ENCODE results near the gene SLC38A3.

DNA sequence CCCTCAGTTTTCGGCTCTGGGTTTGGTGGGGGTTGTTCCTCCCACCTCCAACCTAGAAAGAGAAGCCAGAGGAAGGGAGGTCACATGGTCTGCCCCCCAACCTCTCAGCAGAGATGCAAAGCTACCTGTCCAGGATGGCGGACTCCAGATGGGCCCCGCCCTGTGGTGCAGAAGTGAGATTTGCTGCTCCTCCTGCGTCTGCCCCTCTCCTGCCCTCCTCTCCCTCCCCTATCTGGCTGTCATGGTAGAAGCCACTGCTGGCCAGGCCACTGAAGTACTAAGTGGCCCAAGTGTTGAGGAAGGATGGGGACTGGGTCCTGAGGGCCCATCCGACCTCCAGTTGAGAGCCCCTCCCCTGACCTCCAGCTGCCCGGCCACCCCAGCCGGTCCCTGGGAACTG lies 61.8 kb downstream of the SLC38A3 start:
- TF ChIP-seq, protein P1, sequence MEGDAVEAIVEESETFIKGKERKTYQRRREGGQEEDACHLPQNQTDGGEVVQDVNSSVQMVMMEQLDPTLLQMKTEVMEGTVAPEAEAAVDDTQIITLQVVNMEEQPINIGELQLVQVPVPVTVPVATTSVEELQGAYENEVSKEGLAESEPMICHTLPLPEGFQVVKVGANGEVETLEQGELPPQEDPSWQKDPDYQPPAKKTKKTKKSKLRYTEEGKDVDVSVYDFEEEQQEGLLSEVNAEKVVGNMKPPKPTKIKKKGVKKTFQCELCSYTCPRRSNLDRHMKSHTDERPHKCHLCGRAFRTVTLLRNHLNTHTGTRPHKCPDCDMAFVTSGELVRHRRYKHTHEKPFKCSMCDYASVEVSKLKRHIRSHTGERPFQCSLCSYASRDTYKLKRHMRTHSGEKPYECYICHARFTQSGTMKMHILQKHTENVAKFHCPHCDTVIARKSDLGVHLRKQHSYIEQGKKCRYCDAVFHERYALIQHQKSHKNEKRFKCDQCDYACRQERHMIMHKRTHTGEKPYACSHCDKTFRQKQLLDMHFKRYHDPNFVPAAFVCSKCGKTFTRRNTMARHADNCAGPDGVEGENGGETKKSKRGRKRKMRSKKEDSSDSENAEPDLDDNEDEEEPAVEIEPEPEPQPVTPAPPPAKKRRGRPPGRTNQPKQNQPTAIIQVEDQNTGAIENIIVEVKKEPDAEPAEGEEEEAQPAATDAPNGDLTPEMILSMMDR (IDR thresholded peaks at IDR 0.05; ENCODE audit: low read depth, low read length) = no peak
- TF ChIP-seq POLR2A (IDR thresholded peaks at IDR 0.05; ENCODE audit: extremely low read depth, insufficient read length) (no peak), MYC (IDR thresholded peaks at IDR 0.05; ENCODE audit: low read depth, low read length) (no peak)
- TF ChIP-seq, protein P2, sequence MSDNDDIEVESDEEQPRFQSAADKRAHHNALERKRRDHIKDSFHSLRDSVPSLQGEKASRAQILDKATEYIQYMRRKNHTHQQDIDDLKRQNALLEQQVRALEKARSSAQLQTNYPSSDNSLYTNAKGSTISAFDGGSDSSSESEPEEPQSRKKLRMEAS (IDR thresholded peaks at IDR 0.05; ENCODE audit: low read depth, low read length) = no peak

All from NB4 (cell line).